ENCODE measurements around the gene ATG16L2. TPM values are rescaled to one million over a fixed set of nuclear protein-coding genes. Genes with fewer than 3 reads are reported as not detected.

ATG16L2 gene
- total and polyA plus RNA-seq, 4 donors, result 42.6 to 86.0 (median 61.4) TPM

DNA sequence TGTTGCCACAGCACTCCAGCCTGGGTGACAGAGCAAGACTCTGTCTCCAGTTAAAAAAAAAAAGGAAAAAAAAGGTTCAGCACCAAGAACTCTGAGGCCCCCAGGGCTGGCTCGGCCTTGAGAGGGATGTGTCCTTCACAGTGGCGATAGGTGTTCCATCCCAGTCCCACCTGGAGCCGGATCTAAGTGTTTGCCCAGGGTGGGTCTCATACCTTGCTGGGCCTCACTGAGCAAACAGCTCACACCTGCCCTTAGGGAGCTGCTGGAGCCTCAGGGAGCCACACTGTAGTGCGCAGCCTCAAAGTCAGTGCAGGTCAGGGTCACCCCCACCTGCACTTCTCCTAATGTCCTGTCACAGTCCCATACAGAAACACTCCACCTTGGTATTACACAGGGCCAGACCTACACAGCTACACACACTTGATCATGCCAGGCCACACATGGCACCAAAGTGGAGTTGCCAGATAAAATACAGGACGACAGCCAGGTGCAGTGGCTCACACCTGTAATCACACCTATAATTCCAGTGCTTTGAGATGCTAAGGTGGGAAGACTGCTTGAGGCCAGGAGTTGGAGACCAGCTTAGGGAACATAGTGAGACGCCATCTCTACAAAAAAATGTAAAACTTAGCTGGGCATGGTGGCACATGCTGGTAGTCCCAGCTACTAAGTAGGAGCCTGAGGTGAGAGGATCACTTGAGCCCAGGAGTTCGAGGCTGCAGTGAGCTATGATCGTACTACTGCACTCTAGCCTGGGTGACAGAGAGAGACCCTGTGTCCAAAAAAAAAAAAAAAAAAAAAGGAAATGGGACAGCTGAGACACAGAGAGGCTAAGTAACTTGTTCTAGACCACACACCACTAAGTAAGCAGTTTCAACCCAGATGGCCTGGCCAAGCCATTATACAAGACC, 27.7 kb upstream of the ATG16L2 start:
- peak; percentile 43 to 70 (median 56) for DNase-seq
- 73 to 89% methylated on average over 8 of the region's 8 CpGs for whole genome bisulfite sequencing, 2 donors
- Histone ChIP-seq H3K4me3 (no peak overlapping the region), H3K9me3 (ENCODE audit: control insufficient read depth in 4 of 4, insufficient read depth in 3 of 4, low read length in 3 of 4) (no peaks in the 10 kb centered on the region), H3K9ac (ENCODE audit: insufficient read depth in 1 of 2, low read length in 2 of 2) (no peak overlapping the region), H3K27me3 (ENCODE audit: control insufficient read depth in 3 of 3, insufficient read depth in 3 of 3, low read length in 2 of 3) (no peaks in the 10 kb centered on the region), H3K27ac (ENCODE audit: low read depth in 1 of 2, low read length in 1 of 2) (peak overlapping the region in 1 of 2 donors; percentile 58), H3K4me1 (ENCODE audit: control insufficient read depth in 5 of 5, insufficient read depth in 5 of 5, low read length in 5 of 5) (peaks cover 0 to 24% (median 13%) of the 10 kb centered on the region in 5 donors), H3K36me3 (ENCODE audit: control insufficient read depth in 4 of 4, insufficient read depth in 4 of 4, low read length in 4 of 4) (no peaks in the 10 kb centered on the region)
- peak; percentile 42 for ATAC-seq (ENCODE audit: insufficient read depth, low FRiP score)
- TF ChIP-seq, protein P1, sequence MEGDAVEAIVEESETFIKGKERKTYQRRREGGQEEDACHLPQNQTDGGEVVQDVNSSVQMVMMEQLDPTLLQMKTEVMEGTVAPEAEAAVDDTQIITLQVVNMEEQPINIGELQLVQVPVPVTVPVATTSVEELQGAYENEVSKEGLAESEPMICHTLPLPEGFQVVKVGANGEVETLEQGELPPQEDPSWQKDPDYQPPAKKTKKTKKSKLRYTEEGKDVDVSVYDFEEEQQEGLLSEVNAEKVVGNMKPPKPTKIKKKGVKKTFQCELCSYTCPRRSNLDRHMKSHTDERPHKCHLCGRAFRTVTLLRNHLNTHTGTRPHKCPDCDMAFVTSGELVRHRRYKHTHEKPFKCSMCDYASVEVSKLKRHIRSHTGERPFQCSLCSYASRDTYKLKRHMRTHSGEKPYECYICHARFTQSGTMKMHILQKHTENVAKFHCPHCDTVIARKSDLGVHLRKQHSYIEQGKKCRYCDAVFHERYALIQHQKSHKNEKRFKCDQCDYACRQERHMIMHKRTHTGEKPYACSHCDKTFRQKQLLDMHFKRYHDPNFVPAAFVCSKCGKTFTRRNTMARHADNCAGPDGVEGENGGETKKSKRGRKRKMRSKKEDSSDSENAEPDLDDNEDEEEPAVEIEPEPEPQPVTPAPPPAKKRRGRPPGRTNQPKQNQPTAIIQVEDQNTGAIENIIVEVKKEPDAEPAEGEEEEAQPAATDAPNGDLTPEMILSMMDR (IDR thresholded peaks at IDR 0.05; ENCODE audit: control extremely low read depth, extremely low read depth), result no peak

DNA sequence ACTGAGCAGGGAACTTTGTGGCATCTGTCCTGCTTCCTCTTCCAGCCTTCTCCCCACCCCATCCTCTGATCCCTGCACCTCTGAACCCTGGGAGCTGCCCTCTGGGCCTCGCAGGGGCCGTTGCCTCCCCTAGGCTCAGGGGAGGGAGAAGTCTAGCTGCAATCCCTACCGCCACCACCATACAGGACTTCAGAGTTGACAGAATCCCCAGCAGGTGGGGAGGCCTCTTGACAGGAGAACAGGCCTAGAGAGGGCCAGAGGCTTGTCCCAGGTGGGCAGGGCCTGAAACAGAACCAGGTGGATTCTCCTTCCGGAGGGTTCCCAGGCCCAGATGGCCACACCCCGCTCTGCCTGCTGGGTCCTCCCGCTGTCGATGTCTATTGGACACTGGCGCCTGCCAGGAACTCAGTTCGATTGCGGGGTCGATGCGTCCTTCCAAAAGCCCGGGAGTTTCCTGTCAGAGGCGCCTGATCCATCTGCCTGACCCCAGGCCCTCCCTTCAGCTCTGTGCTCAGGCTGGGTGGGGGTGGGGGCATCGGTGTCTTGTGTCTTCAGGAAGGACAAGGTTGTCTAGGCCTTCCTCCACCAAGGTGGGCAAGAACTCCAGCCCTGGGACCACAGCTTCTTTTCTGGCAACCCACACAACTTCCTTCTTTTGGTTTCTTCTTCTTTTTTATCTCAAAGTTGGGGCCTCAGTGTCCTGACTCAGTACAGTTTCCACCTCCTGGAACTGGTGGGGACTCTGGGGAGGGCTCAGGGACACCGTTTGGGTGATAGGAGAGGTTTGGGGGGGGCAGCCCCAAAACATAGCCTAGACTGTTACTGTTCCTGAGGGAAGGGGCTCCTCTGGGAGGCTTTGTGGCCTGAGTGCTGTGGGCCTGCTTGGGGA, 26.8 kb upstream of the ATG16L2 start:
- Histone ChIP-seq H3K9me3 (ENCODE audit: control insufficient read depth in 4 of 4, insufficient read depth in 3 of 4, low read length in 3 of 4) (no peaks in the 10 kb centered on the region), H3K27ac (ENCODE audit: low read depth in 1 of 2, low read length in 1 of 2) (peak overlapping the region in 1 of 2 donors; percentile 60), H3K9ac (ENCODE audit: insufficient read depth in 1 of 2, low read length in 2 of 2) (no peak overlapping the region), H3K27me3 (ENCODE audit: control insufficient read depth in 3 of 3, insufficient read depth in 3 of 3, low read length in 2 of 3) (no peaks in the 10 kb centered on the region), H3K4me3 (no peak overlapping the region), H3K36me3 (ENCODE audit: control insufficient read depth in 4 of 4, insufficient read depth in 4 of 4, low read length in 4 of 4) (no peaks in the 10 kb centered on the region), H3K4me1 (ENCODE audit: control insufficient read depth in 5 of 5, insufficient read depth in 5 of 5, low read length in 5 of 5) (peaks cover 0 to 17% (median 7%) of the 10 kb centered on the region in 5 donors)
- DNase-seq (peak in 2 of 3 donors; percentile 26 to 43), ATAC-seq (ENCODE audit: insufficient read depth, low FRiP score) (no peak)
- TF ChIP-seq, protein P1 (IDR thresholded peaks at IDR 0.05; ENCODE audit: control extremely low read depth, extremely low read depth), result no peak
- WGBS, 2 donors, result 29 to 55% methylated on average over 16 of the region's 16 CpGs

GRCh38 chr11:72788241-72788640, 26.0 kb upstream of the ATG16L2 start:
- no peaks in the 10 kb centered on the region for H3K9me3 ChIP-seq (ENCODE audit: control insufficient read depth in 4 of 4, insufficient read depth in 3 of 4, low read length in 3 of 4)
- no peak for ATAC-seq (ENCODE audit: insufficient read depth, low FRiP score)
- TF ChIP-seq, protein P1 (IDR thresholded peaks at IDR 0.05; ENCODE audit: control extremely low read depth, extremely low read depth), result no peak
- H3K27ac ChIP-seq (ENCODE audit: low read depth in 1 of 2, low read length in 1 of 2), result peak overlapping the region in 1 of 2 donors; percentile 60
- H3K27me3 ChIP-seq (ENCODE audit: control insufficient read depth in 3 of 3, insufficient read depth in 3 of 3, low read length in 2 of 3), result no peaks in the 10 kb centered on the region
- H3K36me3 ChIP-seq (ENCODE audit: control insufficient read depth in 4 of 4, insufficient read depth in 4 of 4, low read length in 4 of 4), result no peaks in the 10 kb centered on the region
- peaks cover 0 to 20% (median 10%) of the 10 kb centered on the region in 5 donors for H3K4me1 ChIP-seq (ENCODE audit: control insufficient read depth in 5 of 5, insufficient read depth in 5 of 5, low read length in 5 of 5)
- no peak for DNase-seq
- 54 to 64% methylated on average over 7 of the region's 7 CpGs for WGBS, 2 donors
- no peak overlapping the region for H3K9ac ChIP-seq (ENCODE audit: insufficient read depth in 1 of 2, low read length in 2 of 2)
- H3K4me3 ChIP-seq, result no peak overlapping the region

Measured in lung (tissue), 12 donors.